Measurements from ENCODE around the gene LSAMP.

DNA sequence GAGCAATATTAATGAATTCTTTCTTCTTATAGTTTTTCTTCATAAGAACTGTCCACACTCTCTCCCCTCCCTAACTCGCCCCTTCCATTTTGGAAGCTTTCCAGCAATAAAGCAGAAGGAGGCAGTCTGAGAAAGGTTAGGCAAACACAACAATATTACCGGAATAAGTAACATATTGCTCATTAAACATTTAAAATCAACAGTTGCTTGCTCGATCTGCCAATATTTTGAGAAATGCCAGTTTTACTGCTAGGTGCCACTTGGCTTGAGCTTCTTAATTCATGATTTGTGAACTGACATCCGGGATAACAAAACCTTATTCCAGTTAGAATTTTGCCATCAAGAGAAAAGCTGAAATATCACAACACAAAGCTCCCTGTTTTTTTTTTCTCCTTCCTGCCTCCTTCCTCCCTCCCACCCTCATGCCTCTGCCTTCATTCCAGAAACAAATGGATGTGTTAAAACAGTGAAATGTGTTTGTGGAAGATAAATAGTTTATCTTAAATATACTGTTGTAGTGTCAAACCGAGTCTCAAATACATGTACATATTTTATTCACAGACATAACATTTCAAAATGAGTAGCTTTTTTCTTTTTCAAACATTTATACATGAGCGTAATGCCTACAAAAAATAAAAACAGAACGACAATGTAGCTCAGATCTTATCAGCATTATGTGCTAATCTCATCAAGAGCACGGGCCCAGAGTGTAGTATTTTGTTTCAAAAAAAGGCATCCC, 568.2 kb downstream of the LSAMP start:
- TF ChIP-seq CTCF (IDR thresholded peaks at IDR 0.05) (no peak), EZH2 (IDR thresholded peaks at IDR 0.05) (no peak)

All from neural progenitor cell (in vitro differentiated cells).